Hair follicular keratinocyte (primary cell): ENCODE data around the gene NDUFB7. TPM values are rescaled to one million over a fixed set of nuclear protein-coding genes. Genes with fewer than 3 reads are reported as not detected.

Source experiments
- total RNA-seq: library from RNA; depleted of rRNA; stranded (reverse); fragments of >200 nt; gene quantifications from 2 replicates; pipeline ENCODE4 v1.2.3, GENCODE V29; 2015

Gene NDUFB7
- 371 and 397 TPM in 2 replicates for total RNA-seq

GRCh38 chr19:14571695-14572490 is at the start of gene NDUFB7:
TSS of gene NDUFB7 (minus strand) at chr19:14572066. CDS start at chr19:14572000, 66 bp downstream.

GRCh38 chr19:14582894-14583340 is 11.1 kb upstream of the NDUFB7 start, which contains the start of gene CLEC17A:
TSS of gene CLEC17A (plus strand) at chr19:14583084. CDS start at chr19:14583161, 77 bp downstream.

DNA sequence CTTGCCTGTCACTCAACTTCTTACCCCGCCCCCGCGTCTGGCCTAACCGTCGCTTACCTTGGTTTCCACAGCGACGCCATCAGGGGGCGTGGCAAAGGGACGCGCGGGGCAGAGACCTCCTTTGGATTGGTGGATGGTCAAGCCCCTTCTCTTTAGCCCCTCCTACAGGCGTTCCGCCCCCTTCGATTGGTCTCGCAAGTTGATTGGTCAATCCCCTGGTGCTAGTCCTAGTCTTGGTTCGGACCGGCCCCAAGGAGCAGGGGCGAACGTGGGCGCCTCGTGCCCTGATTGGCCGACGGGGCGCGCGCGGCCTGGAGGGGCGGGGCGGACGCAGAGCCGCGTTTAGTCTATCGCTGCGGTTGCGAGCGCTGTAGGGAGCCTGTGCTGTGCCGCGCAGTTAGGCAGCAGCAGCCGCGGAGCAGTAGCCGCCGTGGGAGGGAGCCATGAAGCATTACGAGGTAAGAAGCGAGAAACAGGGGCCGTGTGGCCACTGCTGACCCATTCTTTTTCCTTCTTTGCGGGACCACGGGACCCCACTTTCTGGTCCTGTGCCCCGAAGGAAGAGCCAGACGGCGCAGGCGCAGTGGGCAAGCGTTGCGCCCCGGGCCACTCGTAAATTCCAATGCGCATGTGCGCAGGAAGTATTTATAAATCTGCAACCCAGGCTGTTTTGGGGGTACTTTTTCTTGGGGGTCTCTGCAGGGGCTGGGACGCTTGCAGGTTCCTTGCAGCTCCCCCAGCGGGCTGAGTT is 42.4 kb downstream of the NDUFB7 start, which contains the start of gene TECR:
TSS of gene TECR (plus strand) at position 341 of the 751 bp plus-strand sequence. CDS start at position 444, 103 bp downstream.

GRCh38 chr19:14517840-14518505 is 53.9 kb downstream of the NDUFB7 start, which contains the start of gene DNAJB1:
TSS of gene DNAJB1 (minus strand) at chr19:14518397. CDS start at chr19:14518349, 48 bp downstream.

Other genes starting within 250 kb of the NDUFB7 start
- 2.7 and 8.9 TPM in 2 replicates for gene ADGRE5, start 190.6 kb downstream of the NDUFB7 start, total RNA-seq
- gene DDX39A, start 152.7 kb downstream of the NDUFB7 start, total RNA-seq, result 103 and 202 TPM in 2 replicates
- gene PKN1, start 138.8 kb downstream of the NDUFB7 start, total RNA-seq, result 5.6 and 6.9 TPM in 2 replicates
- 0.78 TPM in 1 of 2 replicates, not detected in the other for gene PTGER1, start 96.7 kb downstream of the NDUFB7 start, total RNA-seq
- 179 and 181 TPM in 2 replicates for gene GIPC1, start 75.9 kb downstream of the NDUFB7 start, total RNA-seq
- 100 and 107 TPM in 2 replicates for gene DNAJB1, start 53.7 kb downstream of the NDUFB7 start, total RNA-seq
- gene TECR, start 42.5 kb downstream of the NDUFB7 start, total RNA-seq, result 80.6 and 98.3 TPM in 2 replicates
- not detected in 2 replicates for gene CLEC17A, start 11.0 kb upstream of the NDUFB7 start, total RNA-seq
- not detected in 2 replicates for gene ADGRE3, start 102.8 kb upstream of the NDUFB7 start, total RNA-seq
- gene ZNF333, start 118.0 kb upstream of the NDUFB7 start, total RNA-seq, result 3.2 and 5.1 TPM in 2 replicates
- 2.2 and 2.5 TPM in 2 replicates for gene ADGRE2, start 206.5 kb upstream of the NDUFB7 start, total RNA-seq